Hematopoietic multipotent progenitor cell treated with erythropoietin and hydrocortisone succinate and interleukin-3 and kit ligand, for 17 days (in vitro differentiated cells): Measurements from ENCODE around the gene PUS1.
A peak's percentile ranks its signal among the peaks of the same experiment; 100 is the strongest.
"Not testable (repeated sequence)": the region's sequence is repeated elsewhere in the genome, so short reads cannot be mapped to it uniquely, and the experiment has no call there.

Experiments used
- DNase-seq: peaks from one replicate; pipeline ENCODE4 v3.0.0-alpha.2; 2015; ENCODE audit warnings: low spot score

The PUS1 gene

DNA sequence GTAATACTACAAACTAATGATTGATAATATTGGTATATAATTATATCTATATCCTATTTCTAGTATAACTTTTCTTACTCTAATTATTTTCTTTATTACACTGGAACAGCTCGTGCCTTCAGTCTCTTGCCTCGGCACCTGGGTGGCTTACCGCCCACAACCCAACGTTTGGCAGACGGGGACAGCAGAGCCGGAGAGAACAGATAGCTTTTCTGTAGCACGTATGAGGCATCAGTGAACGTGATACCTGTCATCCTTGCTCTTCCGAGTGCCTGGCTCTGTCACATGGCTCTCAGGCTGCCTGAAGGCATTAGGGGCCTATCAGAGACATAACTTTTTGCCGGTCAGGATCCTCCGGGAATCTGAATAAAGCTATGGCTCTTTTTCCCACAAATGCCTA, 5.5 kb downstream of the PUS1 start:
- no peak for DNase-seq

DNA sequence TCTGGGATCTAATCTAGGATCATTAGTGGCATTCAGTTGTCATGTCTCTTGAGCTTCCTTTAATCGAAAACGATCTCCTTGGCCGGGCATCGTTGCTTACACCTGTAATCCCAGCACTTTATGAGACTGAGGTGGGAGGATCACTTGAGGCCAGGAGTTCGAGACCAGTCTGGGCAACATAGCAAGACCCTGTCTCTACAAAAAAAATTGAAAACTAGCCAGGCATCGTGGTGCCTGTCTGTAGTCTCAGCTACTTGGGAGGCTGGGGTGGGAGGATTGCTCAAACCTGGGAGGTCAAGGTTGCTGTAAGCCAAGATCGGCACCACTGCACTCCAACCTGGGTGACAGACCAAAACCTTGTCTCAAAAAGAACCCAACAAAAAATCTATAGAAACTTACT, 9.0 kb downstream of the PUS1 start:
- no peak for DNase-seq

DNA sequence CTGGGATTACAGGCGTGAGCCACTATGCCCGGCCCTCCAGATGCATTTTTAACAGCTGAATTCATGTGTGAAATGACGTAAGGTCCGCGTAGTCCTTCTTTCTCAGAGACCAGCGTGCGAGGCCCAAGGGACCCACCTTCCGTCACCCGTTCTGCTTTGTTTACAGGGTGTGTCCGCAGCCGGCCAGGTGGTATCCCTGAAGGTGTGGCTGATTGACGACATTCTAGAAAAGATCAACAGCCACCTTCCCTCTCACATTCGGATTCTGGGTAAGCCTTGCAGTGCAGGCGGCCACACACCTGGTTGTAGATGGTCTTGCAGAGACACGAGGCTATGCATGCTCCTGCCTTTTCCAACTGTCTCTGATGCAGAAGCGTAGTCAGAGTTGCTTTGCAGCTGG, 9.9 kb downstream of the PUS1 start:
- DNase-seq, result no peak

DNA sequence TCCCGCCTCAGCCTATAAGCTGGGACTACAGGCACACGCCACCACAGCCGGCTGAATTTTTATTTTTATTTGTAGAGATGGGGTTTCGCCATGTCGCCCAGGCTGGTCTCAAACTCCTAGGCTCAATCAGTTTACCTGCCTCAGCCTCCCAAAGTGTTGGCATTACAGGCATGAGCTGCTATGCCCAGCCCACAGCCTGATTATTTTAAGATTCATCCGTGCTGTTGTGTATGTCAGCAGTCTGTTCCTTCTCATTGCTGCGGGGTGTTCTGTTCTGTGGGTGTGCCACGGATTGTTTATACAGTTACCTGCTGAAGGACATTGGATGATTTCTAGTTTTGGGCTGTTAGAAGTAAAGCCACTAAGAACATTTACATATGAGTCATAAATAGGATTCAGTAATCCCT, 11.1 kb downstream of the PUS1 start:
- DNase-seq, result no peak

GRCh38 chr12:131941116-131941986, 12.3 kb downstream of the PUS1 start:
- no peak for DNase-seq

GRCh38 chr12:131941987-131942341, 12.9 kb downstream of the PUS1 start:
- DNase-seq, result no peak

DNA sequence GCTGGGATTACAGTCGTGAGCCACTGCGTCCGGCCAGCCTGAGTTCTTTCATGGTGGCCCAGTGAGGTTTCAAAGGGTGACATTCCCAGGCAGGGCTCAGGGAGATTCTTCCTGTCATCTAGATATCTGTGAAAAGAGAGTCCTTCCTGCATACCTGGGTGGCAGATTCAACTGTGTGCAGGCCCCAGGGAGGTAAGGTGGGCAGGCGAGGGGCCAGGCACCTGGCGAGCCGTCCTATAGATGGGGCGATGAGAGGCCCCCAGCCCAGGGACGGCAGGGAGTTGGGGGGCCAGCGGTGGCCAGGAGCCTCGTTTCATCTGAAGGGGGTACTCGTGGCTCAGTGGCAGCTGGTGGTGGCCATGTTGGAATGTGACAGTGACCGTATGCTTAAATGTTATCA, 13.6 kb downstream of the PUS1 start:
- DNase-seq, result no peak

- DNase-seq, result no peak
These were observed 14.3 kb downstream of the PUS1 start for GRCh38 chr12:131943389-131943788.

GRCh38 chr12:131943876-131944275, 14.8 kb downstream of the PUS1 start:
- DNase-seq, result no peak

DNA sequence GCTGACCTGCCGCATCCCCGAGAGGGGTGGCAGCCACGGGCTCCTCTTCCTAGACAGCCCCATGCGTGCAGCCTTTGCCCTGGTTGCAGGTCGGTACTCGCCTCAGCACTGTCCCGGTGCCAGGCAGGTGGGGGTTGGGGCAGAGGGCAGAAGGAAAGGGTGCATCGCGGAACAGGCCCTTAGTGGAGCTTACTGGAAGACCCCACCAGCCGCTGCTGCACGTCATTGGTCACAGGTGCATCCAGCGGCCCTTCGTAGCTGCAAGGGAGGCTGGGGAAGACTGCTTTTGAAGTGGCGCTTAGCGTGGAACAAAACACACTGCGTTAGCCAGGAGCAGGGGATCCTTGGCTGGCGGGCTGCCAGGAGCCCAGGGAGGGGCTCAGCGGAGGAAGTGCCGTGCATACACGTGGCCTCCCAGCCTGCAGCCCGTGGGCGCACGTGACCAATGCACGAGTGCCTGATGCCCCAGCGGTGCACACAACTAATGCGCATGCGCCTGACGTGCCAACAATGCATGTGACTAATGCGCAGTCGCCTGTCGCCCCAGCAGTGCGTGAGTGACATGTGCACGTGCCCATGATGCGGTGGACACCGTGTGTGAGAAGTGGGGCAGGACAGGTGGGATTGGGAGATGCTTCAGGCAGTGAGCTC, 15.7 kb downstream of the PUS1 start:
- DNase-seq, result no peak

- DNase-seq, result no peak
These were observed 17.7 kb downstream of the PUS1 start for GRCh38 chr12:131946757-131947156.

DNA sequence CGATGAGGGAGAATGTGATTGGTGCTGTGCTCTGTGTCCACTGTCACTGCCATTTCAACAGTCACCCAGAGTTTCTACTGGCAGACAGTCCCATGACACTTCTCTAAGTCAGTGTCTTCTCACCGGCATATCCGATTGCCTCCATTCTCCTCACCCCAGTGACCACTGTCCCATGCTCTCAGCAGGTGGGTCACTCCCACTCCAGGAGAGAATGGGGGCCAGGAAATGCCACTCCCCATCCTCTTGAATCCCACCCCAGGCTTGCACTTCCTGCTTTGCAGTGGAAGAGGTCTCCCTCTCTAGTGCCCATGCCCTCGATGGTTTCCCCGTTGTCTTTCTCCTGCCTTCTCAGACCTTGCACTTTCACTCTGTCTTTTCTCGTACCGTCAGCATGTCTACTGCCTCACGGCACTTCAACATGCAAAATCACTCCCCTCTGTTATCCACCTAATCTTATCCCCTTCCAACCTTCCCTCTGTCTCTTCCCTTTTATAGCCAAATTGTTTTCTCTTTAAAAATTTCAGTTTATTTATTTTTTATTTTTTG, 18.5 kb downstream of the PUS1 start:
- DNase-seq, result no peak

DNA sequence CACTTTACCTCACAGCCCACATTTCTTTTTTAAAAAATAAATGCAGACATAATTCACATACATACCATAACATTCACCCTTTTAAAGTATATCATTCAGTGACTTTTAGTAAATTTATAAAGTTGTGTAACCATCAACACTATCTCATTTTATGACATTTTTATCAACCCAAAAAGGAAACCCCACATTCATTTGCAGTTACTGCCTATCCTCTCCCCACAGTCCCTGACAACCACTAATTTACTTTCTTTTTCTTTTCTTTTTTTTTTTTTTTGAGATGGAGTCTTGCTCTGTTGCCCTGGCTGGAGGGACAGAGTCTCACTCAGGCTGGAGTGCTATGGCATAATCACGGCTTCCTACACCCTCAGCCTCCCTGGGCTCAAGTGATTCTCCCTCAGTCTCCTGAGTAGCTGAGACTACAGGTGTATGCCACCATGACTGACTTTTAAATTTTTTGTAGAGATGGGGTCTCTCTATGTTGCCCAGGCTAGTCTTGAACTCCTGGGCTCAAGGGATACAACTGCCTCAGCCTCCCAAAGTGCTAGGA, 19.2 kb downstream of the PUS1 start:
- no peak for DNase-seq

GRCh38 chr12:131948713-131949430, 19.8 kb downstream of the PUS1 start:
- DNase-seq, result not testable (repeated sequence)

- DNase-seq, result peak; percentile 86
These were observed 20.5 kb downstream of the PUS1 start, which contains the start of gene EP400 for GRCh38 chr12:131949431-131950181. TSS of gene EP400 (plus strand) at chr12:131949942. CDS start at chr12:131960620, 10,678 bp downstream.

DNA sequence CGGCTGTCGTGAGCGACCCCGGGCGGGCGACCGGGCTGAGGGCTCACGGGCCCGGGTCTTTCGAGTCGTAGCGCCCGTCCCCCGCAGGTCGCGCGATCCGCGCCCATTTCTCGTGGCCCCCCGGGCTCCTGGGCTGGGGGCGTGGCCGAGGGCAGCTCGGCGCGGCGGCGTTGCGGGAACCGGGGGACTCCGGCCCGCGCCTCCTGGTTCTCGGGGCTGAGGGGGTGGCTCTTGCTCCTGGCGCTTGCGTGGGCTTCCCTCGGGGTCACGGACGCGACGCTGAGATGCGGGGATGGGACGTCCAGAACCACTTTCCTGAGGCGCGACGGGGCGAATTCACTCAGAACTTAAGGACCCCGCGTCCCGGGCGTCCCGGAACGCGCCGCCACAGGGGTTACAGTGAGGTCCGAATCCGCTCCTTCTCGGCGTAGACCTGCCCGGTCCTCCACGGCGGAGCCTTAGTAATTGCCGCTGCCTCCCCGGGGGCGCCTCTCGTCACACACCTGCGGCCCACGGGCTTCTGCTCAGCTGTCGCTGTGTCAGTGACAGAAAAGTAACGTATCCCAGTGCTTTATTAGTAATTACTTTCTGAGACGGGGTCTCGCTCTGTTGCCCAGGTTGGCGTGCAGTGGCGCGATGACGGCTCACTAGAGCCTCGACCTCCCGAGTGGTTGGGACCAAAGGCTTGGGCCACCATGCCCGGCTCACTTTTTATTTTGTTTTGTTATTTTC, 21.3 kb downstream of the PUS1 start:
- DNase-seq, result peak; percentile 34

- DNase-seq, result not testable (repeated sequence)
These were observed 24.7 kb downstream of the PUS1 start for GRCh38 chr12:131953810-131954209.

DNA sequence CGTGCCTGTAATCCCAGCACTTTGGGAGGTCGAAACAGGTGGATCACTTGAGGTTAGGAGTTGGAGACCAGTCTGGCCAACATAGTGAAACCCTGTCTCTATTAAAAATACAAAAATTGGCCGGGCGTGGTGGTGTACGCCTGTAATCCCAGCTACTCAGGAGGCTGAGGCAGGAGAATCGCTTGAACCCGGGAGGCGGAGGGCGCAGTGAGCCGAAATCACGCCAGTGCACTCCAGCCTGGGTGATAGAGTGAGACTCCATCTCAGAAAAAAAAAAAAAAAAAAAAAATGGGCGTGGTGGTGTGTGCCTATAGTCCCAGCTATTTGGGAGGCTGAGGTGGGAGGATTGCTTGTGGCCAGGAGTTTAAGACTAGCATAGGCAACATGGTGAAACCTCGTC, 25.4 kb downstream of the PUS1 start:
- DNase-seq, result not testable (repeated sequence)

DNA sequence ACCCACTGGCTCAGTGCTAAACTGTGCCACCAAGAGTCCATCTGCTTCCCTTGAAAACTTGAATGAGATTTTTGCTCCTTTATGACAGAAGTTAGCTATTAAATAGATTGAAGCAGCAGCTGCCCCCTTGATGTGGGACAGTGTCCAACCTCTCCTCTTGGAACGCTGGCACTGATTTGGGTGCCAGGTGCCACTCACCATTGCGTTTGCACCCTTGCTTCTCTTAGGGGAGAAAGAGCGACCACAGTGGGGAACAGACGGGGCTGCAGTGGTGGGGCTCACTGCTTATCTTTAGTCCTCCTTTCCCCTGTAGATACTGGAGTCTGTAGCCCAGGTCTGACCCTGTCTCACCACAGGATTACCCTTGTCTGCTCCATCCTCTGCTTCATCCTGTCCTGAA, 30.0 kb downstream of the PUS1 start:
- DNase-seq, result no peak

GRCh38 chr12:131959641-131960589, 30.8 kb downstream of the PUS1 start:
- DNase-seq, result no peak
